SU-DHL-6 (cell line): Measurements from ENCODE around the gene HS6ST3.
A peak's percentile ranks its signal among the peaks of the same experiment; 100 is the strongest.

Experiments
- H2AFZ ChIP-seq: fragments of 200-600 bp; sonication (generic); 2 replicates; pipeline ENCODE4 v1.6.1; 2014; ENCODE audit warnings: low read depth, mild to moderate bottlenecking, moderate library complexity, mixed read lengths, antibody characterized with exemption, low read length; ENCODE audit not compliant: severe bottlenecking
- H3F3A ChIP-seq: fragments of 200-600 bp; shearing (Covaris generic); 2 replicates; pipeline ENCODE4 v1.6.0; 2016; ENCODE audit warnings: antibody characterized with exemption, mild to moderate bottlenecking; ENCODE audit not compliant: insufficient read depth
- H3K27ac ChIP-seq: fragments of 200-600 bp; sonication (generic); 2 replicates; pipeline ENCODE4 v1.5.1; 2016; ENCODE audit warnings: low read depth, mild to moderate bottlenecking, low read length, moderate library complexity, mixed read lengths
- H3K27me3 ChIP-seq: fragments of 200-600 bp; sonication (generic), shearing (Covaris generic); 2 replicates; pipeline ENCODE4 v1.6.0; 2014; ENCODE audit warnings: mild to moderate bottlenecking, low read length
- H3K36me3 ChIP-seq: fragments of 200-600 bp; sonication (generic); 2 replicates; pipeline ENCODE4 v1.6.1; 2014; ENCODE audit warnings: mild to moderate bottlenecking, low read length, mixed read lengths
- H3K4me2 ChIP-seq: fragments of 300-600, 200-600 bp; shearing (Covaris generic), sonication (generic); 2 replicates; pipeline ENCODE4 v1.6.0; 2014; ENCODE audit warnings: low read length, low read depth, mild to moderate bottlenecking; ENCODE audit not compliant: poor library complexity, severe bottlenecking
- H3K4me3 ChIP-seq: fragments of 200-600 bp; sonication (generic); 2 replicates; pipeline ENCODE4 v1.5.1; 2014; ENCODE audit warnings: antibody characterized with exemption, low read length, mild to moderate bottlenecking, mixed read lengths; ENCODE audit not compliant: insufficient read depth, poor library complexity, severe bottlenecking
- H3K79me2 ChIP-seq: fragments of 200-600 bp; sonication (generic); 2 replicates; pipeline ENCODE4 v1.6.1; 2014; ENCODE audit warnings: mild to moderate bottlenecking, low read length, moderate library complexity; ENCODE audit not compliant: insufficient read depth
- H3K9ac ChIP-seq: fragments of 200-600 bp; sonication (generic); 2 replicates; pipeline ENCODE4 v1.7.0; 2014; ENCODE audit warnings: mild to moderate bottlenecking, low read length
- H3K9me2 ChIP-seq: fragments of 200-600 bp; sonication (generic); replicated peaks from 2 replicates; pipeline ENCODE4 v1.6.1; 2014; ENCODE audit warnings: low read length; ENCODE audit not compliant: insufficient read depth
- H3K9me3 ChIP-seq: fragments of 200-600 bp; sonication (generic); 2 replicates; pipeline ENCODE4 v1.6.1; 2014; ENCODE audit warnings: low read length, mixed read lengths; ENCODE audit not compliant: insufficient read depth
- H4K20me1 ChIP-seq: fragments of 200-600 bp; sonication (generic); 2 replicates; pipeline ENCODE4 v1.6.1; 2014; ENCODE audit warnings: low read depth, mild to moderate bottlenecking, antibody characterized with exemption, low read length, moderate library complexity, mixed read lengths
- CTCF ChIP-seq: fragments of 200-600 bp; sonication (generic); IDR thresholded peaks from one replicate; pipeline ENCODE4 v1.5.1; 2017; ENCODE audit warnings: antibody characterized with exemption, mild to moderate bottlenecking, low read length, moderate library complexity; ENCODE audit not compliant: insufficient read depth, poor library complexity, severe bottlenecking
- EZH2phosphoT487 ChIP-seq: fragments of 200-600 bp; sonication (generic), shearing (Covaris generic); conservative IDR thresholded peaks from 2 replicates; pipeline ENCODE4 v1.6.1; 2018; ENCODE audit warnings: mild to moderate bottlenecking, antibody characterized with exemption, low read length, moderate library complexity, mixed read lengths

The HS6ST3 gene

GRCh38 chr13:96072392-96072791 lies 17.5 kb upstream of the HS6ST3 start:
- TF ChIP-seq EZH2phosphoT487, result no peak
- TF ChIP-seq CTCF, result no peak

GRCh38 chr13:96075953-96076543 lies 13.9 kb upstream of the HS6ST3 start:
- Histone ChIP-seq H3K4me3 (no peak overlapping the region), H3K27me3 (no peaks in the 10 kb centered on the region), H3K9ac (no peak overlapping the region), H3K36me3 (no peaks in the 10 kb centered on the region), H3K4me2 (no peak overlapping the region), H3K9me2 (no peaks in the 10 kb centered on the region), H3F3A (no peaks in the 10 kb centered on the region), H2AFZ (no peak overlapping the region), H3K9me3 (no peaks in the 10 kb centered on the region), H3K79me2 (no peaks in the 10 kb centered on the region), H3K27ac (no peak overlapping the region), H4K20me1 (no peaks in the 10 kb centered on the region)
- peak; percentile 50 for TF ChIP-seq CTCF
- no peak for TF ChIP-seq EZH2phosphoT487

More at GRCh38 chr13:96072392-96072791, 17.5 kb upstream of the HS6ST3 start:
- H3K36me3 ChIP-seq, result no peaks in the 10 kb centered on the region
- no peaks in the 10 kb centered on the region for H3K9me3 ChIP-seq
- no peak overlapping the region for H3K27ac ChIP-seq
- no peaks in the 10 kb centered on the region for H3F3A ChIP-seq
- H4K20me1 ChIP-seq, result no peaks in the 10 kb centered on the region
- H3K27me3 ChIP-seq, result no peaks in the 10 kb centered on the region
- no peak overlapping the region for H3K4me3 ChIP-seq
- H3K9ac ChIP-seq, result no peak overlapping the region
- no peaks in the 10 kb centered on the region for H3K9me2 ChIP-seq
- no peaks in the 10 kb centered on the region for H3K79me2 ChIP-seq
- no peak overlapping the region for H3K4me2 ChIP-seq
- no peak overlapping the region for H2AFZ ChIP-seq

GRCh38 chr13:96080676-96081075 lies 9.2 kb upstream of the HS6ST3 start:
- H3K9me3 ChIP-seq, result no peaks in the 10 kb centered on the region
- H3K27me3 ChIP-seq, result no peaks in the 10 kb centered on the region
- TF ChIP-seq EZH2phosphoT487 (no peak), CTCF (no peak)
- no peaks in the 10 kb centered on the region for H3K9me2 ChIP-seq
- H3K9ac ChIP-seq, result no peak overlapping the region
- H3K4me3 ChIP-seq, result no peak overlapping the region
- no peak overlapping the region for H3K27ac ChIP-seq
- no peak overlapping the region for H2AFZ ChIP-seq
- no peaks in the 10 kb centered on the region for H3K36me3 ChIP-seq
- H3K4me2 ChIP-seq, result no peak overlapping the region
- no peaks in the 10 kb centered on the region for H4K20me1 ChIP-seq
- H3K79me2 ChIP-seq, result no peaks in the 10 kb centered on the region
- H3F3A ChIP-seq, result no peaks in the 10 kb centered on the region
